HG02571 (cell line): ENCODE measurements around the gene PRR33.
"Not testable (repeated sequence)": the region's sequence is repeated elsewhere in the genome, so short reads cannot be mapped to it uniquely, and the experiment has no call there.

Source experiments
- ATAC-seq: cut with Tn5 transposase; IDR thresholded peaks from one replicate; pipeline ENCODE4 v1.9.1; 2021; ENCODE audit warnings: mild to moderate bottlenecking, moderate library complexity; ENCODE audit not compliant: unreplicated experiment

Gene PRR33

GRCh38 chr11:1891831-1892115, at the start of gene PRR33:
Gene PRR33, minus strand, starts transcription at chr11:1891895. Its CDS starts 1,311 bp downstream, at chr11:1890584.
- no peak for ATAC-seq

GRCh38 chr11:1939788-1940187, 48.1 kb upstream of the PRR33 start:
- ATAC-seq, result not testable (repeated sequence)

GRCh38 chr11:1939006-1939625, 47.4 kb upstream of the PRR33 start:
- ATAC-seq, result no peak

- ATAC-seq, result no peak
These were observed 46.8 kb upstream of the PRR33 start for GRCh38 chr11:1938343-1939005.

GRCh38 chr11:1937616-1938342, 46.1 kb upstream of the PRR33 start:
- no peak for ATAC-seq

GRCh38 chr11:1936781-1937615, 45.3 kb upstream of the PRR33 start:
- no peak for ATAC-seq

GRCh38 chr11:1936072-1936780, 44.5 kb upstream of the PRR33 start:
- no peak for ATAC-seq

- no peak for ATAC-seq
These were observed 43.7 kb upstream of the PRR33 start for GRCh38 chr11:1935156-1936071.

GRCh38 chr11:1934335-1935155, 42.9 kb upstream of the PRR33 start:
- ATAC-seq, result no peak

- ATAC-seq, result no peak
These were observed 42.0 kb upstream of the PRR33 start for GRCh38 chr11:1933416-1934334.

- ATAC-seq, result no peak
These were observed 41.0 kb upstream of the PRR33 start for GRCh38 chr11:1932681-1933080.

GRCh38 chr11:1932105-1932480, 40.4 kb upstream of the PRR33 start:
- ATAC-seq, result no peak

- no peak for ATAC-seq
These were observed 39.8 kb upstream of the PRR33 start for GRCh38 chr11:1931341-1932104.

- no peak for ATAC-seq
These were observed 38.8 kb upstream of the PRR33 start for GRCh38 chr11:1930462-1930830.

- ATAC-seq, result no peak
These were observed 38.1 kb upstream of the PRR33 start for GRCh38 chr11:1929621-1930461.

GRCh38 chr11:1928891-1929541, 37.3 kb upstream of the PRR33 start:
- ATAC-seq, result no peak
